Superior temporal gyrus (tissue), 1 donor: ENCODE data around the gene ARHGAP12.
"Not testable (repeated sequence)": the region's sequence is repeated elsewhere in the genome, so short reads cannot be mapped to it uniquely, and the experiment has no call there.

ENCODE experiments used
- DNase-seq: peaks from one replicate; pipeline ENCODE4 v3.0.0-alpha.2; 2016; ENCODE audit errors: extremely low spot score

Gene ARHGAP12

DNA sequence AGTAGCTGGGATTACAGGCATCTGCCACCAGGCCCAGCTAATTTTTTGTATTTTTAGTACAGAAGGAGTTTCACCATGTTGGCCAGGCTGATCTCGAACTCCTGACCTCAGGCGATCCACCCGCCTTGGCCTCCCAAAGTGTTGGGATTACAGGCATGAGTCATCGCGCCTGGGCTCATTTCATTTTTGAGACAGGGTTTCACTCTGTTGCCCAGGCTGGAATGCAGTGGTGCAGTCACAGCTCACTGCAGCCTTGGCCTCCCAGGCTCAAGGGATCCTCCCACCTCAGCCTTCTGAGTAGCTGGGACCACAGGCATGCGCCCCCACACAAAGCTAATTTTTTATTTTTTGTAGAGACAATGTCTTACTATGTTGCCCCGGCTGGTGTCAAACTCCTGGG is 159.7 kb downstream of the ARHGAP12 start:
- not testable (repeated sequence) for DNase-seq

DNA sequence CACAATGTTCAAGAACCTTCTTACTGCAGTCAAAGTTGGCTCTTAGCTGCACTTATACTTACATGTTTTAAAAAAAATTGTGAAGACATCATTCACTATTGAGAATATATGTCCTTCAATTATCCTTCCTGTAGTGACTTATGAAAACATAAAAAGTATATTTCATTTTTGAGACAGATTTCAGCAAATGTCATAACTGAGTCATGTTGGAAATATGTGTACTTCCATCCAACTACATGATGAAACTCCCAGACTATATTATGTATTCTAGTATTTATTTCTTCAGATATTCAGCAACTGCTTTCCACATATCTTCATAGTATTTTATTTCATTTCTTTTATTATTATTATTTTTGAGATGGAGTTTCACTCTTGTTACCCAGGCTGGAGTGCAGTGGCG is 160.2 kb downstream of the ARHGAP12 start:
- DNase-seq: no peak

DNA sequence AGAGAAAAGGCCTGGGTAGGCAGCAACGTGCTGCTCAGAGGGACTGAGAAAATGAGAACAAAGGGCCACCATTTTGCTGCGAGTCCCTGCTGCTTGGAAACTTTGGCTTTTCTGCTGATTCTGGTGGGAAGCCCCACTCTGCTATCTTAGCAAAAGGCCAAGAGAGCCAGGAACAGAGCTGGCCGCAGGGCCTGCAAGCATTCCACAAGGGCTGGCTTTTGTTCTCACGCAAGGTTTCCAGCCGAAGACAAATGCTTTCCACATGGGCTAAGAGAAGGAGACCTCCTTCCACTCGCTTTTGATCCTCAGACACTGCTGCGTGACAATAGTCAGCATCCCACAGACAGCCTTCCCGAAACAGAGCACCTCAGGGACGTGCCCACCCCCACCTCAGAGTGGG is 163.1 kb downstream of the ARHGAP12 start:
- DNase-seq: no peak

DNA sequence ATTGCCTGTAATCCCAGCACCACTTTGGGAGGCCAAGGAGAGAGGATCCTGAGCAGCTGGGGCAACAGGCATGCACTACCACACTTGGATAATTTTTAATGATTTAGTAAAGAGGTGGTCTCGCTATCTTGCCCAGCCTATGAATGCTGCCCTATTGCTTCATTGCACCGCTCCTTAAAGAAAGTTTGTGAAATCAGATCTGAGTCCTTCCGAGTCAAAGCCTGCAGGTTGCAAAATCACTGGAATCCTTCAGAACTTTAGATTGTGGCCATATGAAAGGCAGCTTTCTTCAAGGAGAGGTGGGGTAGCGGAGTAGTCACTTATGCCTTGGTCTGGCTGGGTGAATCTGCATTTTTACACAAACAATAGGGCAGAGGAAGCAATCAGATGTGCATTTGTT is 166.3 kb downstream of the ARHGAP12 start:
- no peak for DNase-seq

DNA sequence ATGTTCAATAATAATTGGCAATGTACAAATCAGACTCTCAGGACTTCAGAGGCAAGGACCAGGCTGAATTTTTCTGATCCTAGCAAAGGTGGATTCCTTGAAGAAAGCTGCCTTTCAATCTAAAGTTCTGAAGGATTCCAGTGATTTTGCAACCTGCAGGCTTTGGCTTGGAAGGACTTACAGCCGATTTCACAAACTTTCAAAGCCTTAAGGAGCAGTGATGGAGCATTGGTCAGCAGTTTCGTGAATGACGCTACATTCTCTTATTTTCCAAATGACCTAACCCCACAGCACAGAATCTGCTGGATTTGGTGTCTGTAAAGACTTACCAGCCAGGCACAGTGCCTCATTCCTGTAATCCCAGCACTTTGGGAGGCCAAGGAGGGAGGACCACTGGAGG is 167.5 kb downstream of the ARHGAP12 start:
- no peak for DNase-seq

DNA sequence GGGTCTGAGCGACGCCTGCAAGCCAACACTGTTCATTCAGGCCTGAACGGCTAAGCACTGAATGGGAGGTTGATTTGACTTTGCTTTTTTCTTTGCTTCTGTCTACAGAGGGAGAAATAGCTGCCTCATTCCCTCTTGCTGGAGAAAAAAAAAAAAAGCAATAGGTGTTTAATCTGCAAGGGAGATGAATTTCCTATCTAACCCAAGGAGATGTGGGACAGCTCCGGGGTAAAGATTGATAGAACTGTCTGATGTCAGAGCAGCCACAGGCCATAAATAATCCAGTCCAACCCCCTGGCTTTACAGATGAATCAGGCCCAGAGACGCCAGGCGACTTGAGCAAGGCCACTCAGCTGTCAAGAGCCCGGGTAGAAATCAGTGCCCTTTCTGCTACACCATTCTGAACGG is 168.0 kb downstream of the ARHGAP12 start:
- DNase-seq: no peak

DNA sequence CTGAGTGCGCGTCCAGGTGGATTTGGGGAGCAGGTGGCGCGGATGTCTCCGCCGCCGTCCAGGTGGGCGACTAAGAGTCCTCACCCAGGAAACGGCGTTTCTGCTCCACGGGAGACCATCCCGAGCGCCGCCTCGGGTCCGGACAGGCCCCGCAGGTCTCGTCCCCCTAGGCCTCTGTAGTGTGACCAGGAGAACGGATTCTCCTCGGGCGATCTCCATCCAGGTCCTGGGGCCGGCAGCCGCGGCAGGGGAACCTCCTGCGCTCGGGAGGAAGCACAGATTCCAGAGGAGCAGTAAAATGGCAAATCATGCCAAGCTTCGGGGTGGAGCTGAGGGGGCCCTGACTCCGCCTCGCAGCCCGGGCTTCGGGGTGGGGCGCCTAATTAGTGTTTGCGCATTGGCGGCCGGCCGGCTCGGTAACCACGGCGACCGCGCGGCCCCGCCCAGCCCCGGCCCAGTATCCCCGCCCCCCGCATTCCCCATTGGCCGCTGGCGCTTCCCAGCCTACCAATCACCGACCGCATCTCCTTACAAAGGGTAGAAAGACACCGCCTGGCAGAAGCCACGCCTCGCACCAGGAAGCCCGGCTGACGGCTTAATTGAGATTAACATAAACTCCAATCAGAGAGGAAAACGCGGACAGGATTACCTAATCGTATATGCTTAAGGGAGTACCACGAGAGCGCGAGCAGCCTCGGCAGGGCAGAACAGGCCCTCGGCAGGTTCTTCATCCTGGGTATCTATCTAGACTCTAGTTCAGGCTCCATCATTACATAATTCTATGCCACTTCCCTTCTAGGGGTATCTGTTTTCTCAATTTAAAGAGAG is 168.6 kb downstream of the ARHGAP12 start:
- peak; percentile 97 for DNase-seq

DNA sequence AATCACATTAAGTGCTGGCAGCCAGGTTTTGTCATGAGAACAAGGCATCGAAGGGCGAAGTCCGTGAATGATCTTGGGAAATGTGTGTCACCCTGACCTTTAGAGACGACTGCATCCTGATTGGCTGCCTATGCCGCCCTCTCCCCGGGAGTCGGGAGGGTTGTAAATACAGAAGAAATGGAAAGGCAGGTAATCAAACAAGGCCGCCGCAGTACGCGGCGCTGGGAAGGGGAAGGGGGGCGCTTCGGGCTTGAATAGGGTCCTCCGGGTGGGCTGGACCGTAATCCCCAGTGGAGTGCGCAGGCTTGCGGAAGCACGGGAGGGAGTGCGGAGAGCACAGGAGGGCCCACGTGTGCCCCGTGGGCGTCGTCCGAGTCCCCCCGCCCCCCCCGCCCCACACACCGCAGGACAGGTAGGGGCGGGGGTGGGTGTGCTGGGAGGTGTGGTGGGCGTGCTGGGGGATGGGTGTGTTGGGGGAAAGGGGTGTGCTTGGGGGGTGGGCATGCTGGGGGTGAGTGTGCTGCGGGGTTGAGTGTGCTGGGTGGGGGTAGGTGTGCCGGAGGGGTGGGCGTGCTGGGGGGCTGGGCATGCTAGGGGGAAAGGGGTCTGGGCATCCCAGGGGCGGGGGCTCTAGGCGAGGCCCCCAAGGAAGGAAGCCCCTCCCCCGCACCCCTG is 169.4 kb downstream of the ARHGAP12 start:
- DNase-seq: no peak

DNA sequence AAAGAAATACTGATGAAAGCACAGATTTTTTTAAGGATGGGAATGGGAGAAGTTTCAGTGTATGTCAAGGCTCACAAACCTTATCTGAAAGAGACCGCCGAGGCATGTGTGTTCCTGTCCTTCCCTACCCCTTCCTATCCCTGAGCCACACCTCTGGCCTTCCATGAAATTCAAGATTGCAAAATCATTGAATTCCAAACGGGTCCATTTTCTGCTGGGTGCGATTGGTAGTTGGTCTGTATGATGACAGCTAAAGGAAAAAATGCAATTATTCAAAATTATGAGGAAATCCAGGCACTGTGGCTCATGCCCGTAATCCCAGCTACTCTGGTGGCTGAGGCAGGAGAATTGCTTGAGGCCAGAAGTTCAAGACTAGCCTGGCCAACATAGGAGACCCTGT is 170.1 kb downstream of the ARHGAP12 start:
- DNase-seq: no peak

DNA sequence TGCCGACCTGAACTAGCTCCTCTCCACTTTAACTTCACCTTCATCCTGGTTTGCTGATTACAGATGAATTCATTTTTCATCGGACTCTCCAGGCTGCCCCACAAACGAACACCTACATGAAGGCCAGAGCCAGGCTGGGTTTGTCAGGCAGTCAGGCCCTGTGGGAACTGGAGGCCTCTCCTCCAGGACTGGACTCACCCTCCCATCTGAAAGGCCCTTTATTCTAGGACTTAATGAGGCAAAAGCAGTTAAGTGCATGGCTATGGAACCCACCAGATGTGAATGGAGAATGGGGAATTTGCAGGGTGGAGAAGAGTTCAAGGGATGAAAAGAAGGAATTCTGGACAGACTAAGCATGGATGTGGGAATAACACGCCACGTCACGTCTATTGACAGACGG is 170.8 kb downstream of the ARHGAP12 start:
- DNase-seq: no peak

DNA sequence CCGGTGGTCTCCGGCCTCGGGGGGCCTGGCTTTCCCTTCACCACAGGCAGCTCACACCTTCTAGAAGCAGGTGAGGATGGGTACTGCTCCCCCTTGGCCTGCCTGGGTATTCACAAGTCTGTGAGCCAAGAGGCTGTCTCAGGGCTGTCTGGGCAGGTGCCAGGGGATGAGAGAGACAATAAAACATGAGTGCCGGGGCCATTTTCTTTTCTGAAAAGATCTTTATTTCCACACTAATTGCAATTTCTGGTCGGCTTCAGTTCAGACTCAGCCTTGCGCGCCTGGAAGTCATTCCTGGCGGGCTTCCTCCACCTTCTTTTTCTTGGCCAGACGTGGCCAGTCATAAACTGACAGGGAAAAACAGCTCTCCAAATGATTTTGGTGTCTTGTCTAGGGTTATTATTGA is 171.2 kb downstream of the ARHGAP12 start:
- no peak for DNase-seq

DNA sequence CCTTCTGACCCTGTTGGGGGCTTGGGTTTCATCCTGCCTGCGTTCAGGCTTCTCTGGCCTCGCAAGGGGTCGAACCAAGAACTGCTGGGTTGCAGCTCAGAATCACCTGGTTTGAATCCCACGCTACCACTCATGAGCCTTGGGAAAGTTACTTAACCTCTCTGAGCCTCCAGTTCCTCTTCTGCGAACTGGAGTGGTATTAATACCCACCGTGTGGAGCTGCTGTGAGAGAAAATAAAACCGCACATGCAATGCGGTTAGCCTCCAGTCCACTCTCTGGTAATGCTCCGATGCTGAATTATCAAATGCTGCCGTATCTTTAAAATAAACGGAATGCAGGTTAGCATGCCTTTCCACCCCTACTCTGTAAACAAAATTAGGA is 171.9 kb downstream of the ARHGAP12 start:
- DNase-seq: no peak

DNA sequence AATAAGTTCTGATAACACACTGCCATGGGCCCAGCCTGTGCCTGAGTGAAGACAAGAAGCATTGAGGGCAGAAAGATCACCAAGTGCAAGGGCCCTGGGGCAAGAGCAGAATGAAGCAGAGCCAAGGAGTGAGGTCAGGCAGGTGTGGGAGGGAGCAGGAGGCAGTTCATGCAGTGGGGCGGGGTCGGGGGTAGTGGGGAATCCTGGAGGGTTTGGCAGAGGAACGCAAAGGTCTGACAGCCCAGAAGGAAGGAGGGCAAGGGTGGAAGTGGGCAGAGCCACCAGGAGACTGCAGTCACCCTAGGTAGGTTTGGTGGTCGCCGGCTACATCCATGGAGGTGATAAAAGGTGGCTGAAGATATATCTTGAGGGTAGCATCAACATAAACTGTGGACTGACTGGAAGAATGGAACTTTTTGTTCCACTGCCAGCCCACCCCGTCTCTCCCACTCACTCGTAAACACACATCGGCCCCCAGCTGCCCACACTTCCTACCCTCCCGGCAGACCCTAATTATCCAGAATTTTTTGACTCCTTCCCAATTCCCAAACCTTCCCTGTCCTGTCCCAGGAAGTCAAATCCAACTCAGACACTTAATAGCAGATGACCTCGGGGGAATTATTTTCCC is 172.4 kb downstream of the ARHGAP12 start:
- no peak for DNase-seq
